NCI-H2107 treated with DMSO at 0.1 percent for 48 hours (cell line): Measurements from ENCODE around the gene HNRNPCL2.
"Not testable (repeated sequence)": the region's sequence is repeated elsewhere in the genome, so short reads cannot be mapped to it uniquely, and the experiment has no call there.

Source experiments
- DNase-seq: peaks from one replicate; lab custom pipeline; 2025; ENCODE audit not compliant: unreplicated experiment; lab: John Stamatoyannopoulos, UW

HNRNPCL2 gene

GRCh38 chr1:13116754-13117153 lies at the start of gene HNRNPCL2:
Gene HNRNPCL2, minus strand, starts transcription at chr1:13116854. Its CDS starts 454 bp downstream, at chr1:13116400.
- not testable (repeated sequence) for DNase-seq

- not testable (repeated sequence) for DNase-seq
Observed at GRCh38 chr1:13165531-13165930, 48.9 kb upstream of the HNRNPCL2 start, which contains the start of gene HNRNPCL4. Gene HNRNPCL4, minus strand, starts transcription at chr1:13165631. Its CDS starts 164 bp downstream, at chr1:13165467.

GRCh38 chr1:13155909-13156308 lies 39.3 kb upstream of the HNRNPCL2 start, which contains the start of gene PRAMEF26:
Gene PRAMEF26, minus strand, starts transcription at chr1:13156009. Its CDS starts 2,914 bp downstream, at chr1:13153095.
- not testable (repeated sequence) for DNase-seq

- DNase-seq, result not testable (repeated sequence)
Observed at GRCh38 chr1:13070474-13070873, 46.2 kb downstream of the HNRNPCL2 start, which contains the start of gene PRAMEF25. Gene PRAMEF25, plus strand, starts transcription at chr1:13070774. Its CDS starts 2,920 bp downstream, at chr1:13073694.
